Measurements from ENCODE around the gene CBX1. TPM values are rescaled to one million over a fixed set of nuclear protein-coding genes. Genes with fewer than 3 reads are reported as not detected.

Gene CBX1
- total RNA-seq, 3 donors from 2014 or later: 27.5 to 45.3 (median 28.8) TPM

DNA sequence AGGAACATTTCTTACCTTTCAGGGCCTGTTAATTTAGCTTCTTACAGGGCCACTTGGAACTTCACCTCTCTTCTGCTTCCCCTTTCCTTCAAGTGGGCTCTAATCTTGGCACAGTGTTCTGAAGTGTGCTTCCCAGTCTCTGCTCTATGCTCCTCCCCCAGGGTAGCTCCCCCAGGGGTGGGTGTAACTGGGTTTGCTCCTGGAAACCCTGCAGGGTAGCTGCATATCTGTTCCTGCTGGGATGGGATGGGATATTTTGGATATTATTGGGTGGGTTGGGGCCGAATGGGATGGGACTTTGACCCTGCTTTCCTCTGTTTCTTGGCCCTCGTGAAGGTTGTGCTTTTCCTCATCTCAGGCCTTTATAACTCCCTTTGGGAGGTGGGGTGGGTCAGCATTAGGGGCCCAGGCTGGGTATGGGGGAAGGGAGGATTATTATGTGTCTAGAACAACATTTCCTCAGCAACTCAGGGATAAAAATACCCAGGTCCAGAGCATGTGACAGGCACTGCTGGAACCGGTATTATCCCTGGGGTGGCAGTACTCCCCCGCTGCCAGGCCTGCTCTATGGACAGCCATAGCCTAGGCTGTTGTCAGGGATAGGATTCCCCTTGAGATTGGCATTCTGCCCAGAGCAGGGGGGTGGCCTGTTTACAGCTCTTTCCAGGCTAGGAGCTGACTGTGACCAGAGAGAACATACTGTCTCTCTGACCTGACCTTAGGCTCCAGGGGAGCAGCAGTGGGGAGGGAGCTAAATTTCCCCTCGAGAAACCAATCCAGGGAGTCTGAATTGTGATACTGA lies 48.1 kb downstream of the CBX1 start:
- peaks cover 58% of the 10 kb centered on the region for H3K4me1 ChIP-seq (ENCODE audit: low read depth)
- TF ChIP-seq, protein P1, sequence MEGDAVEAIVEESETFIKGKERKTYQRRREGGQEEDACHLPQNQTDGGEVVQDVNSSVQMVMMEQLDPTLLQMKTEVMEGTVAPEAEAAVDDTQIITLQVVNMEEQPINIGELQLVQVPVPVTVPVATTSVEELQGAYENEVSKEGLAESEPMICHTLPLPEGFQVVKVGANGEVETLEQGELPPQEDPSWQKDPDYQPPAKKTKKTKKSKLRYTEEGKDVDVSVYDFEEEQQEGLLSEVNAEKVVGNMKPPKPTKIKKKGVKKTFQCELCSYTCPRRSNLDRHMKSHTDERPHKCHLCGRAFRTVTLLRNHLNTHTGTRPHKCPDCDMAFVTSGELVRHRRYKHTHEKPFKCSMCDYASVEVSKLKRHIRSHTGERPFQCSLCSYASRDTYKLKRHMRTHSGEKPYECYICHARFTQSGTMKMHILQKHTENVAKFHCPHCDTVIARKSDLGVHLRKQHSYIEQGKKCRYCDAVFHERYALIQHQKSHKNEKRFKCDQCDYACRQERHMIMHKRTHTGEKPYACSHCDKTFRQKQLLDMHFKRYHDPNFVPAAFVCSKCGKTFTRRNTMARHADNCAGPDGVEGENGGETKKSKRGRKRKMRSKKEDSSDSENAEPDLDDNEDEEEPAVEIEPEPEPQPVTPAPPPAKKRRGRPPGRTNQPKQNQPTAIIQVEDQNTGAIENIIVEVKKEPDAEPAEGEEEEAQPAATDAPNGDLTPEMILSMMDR (IDR thresholded peaks at IDR 0.05): no peak
- DNase-seq (peak in 2 of 3 donors; percentile 37 to 41), ATAC-seq (no peak)
- intact Hi-C loops (cut with DNase I, micrococcal nuclease): no loop called here
- H3K9me3 ChIP-seq: no peaks in the 10 kb centered on the region
- no peak overlapping the region for H3K4me3 ChIP-seq
- peaks cover 11% of the 10 kb centered on the region for H3K36me3 ChIP-seq (ENCODE audit: low read depth)

DNA sequence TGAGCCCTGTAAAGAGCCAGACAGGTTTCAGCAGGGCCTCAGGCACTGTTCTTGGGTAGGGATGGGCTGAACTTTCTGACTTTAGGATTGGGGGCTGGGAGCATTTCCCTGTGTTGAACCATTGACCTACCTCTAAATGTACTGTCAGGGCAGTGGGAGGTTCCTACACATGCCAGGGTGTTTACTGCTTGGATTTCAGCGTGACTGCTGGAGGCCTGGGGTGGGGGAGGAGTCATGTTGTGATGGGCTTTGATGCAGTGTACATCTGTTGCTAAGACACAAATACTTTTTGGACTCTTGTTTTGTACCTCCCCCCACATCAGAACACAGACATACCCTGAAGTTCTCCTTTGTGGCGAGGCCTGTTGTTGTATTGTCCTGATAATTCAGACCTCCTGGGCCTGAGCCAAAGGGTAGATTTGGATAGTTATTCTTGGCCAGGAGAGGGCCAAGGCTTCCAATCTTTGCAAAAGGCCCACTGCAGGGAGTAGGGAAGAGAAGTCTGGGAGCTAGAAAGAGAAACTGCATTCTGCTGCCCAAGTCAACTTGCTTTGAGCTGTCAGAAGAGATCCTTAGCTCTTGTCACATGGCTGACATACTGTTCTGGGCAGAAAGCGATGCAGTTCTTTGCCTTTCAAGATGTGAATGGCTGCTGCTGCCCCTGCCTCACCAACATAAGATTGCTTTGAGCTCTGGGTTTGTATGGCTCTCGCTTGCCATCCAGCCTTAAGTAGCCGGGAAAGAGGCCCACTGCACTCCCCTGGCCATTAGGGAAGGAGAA lies 49.4 kb downstream of the CBX1 start:
- Histone ChIP-seq H3K9me3 (no peaks in the 10 kb centered on the region), H3K4me3 (no peak overlapping the region), H3K36me3 (ENCODE audit: low read depth) (peaks cover 4% of the 10 kb centered on the region), H3K4me1 (ENCODE audit: low read depth) (peaks cover 61% of the 10 kb centered on the region)
- intact Hi-C loops (cut with DNase I, micrococcal nuclease): no loop called here
- TF ChIP-seq, protein P1 (IDR thresholded peaks at IDR 0.05): no peak
- DNase-seq (peak in 1 of 3 donors; percentile 54), ATAC-seq (no peak)

DNA sequence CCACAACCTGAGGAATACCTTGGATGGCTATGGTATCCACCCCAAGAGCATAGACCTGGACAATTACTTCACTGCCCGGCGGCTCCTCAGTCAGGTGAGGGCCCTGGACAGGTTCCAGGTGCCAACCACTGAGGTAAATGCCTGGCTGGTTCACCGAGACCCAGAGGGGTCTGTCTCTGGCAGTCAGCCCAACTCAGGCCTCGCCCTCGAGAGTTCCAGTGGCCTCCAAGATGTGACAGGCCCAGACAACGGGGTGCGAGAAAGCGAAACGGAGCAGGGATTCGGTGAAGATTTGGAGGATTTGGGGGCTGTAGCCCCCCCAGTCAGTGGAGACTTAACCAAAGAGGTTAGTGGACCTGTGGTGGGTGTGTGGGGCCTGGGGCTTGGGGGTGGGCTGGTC lies 50.0 kb downstream of the CBX1 start:
- peaks cover under 1% of the 10 kb centered on the region for H3K36me3 ChIP-seq (ENCODE audit: low read depth)

DNA sequence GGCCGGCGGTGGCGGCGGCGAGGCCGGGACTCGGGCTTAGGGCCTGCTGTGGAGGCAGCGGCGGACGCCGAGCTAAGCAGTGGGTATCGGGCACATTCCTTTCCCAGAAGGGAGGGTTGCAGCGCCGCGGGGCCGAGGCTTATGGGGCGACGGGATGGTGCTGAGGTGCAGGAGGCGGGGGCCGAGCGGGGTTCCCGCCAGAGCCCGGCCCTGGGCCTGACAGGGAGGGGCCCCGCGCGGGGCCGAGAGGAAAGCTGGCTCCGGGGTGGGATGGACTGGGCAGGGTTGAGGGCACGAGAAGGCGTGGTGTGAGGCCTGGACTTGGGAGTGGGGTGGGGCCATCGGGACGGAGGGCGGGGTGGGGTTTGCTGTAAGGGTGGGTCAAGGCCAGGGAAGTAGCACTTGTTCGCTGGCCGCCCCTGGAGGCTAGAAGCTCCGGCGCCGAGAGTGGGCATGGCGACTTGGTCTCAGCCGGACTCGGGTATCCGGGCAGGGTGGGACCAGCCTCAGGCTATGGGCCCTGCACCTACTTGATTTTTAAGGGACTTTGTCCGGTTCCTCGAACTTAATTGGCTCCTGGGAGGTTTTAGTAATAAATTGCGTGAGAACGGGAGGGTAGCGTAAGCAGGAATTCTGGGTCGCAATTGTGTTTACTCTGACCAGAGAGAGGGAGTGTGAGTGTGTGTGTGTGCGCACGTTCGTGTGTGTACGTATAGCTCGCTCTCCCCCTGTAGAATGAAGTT lies 52.7 kb downstream of the CBX1 start:
- TF ChIP-seq, protein P1 (IDR thresholded peaks at IDR 0.05): no peak
- no peaks in the 10 kb centered on the region for H3K36me3 ChIP-seq (ENCODE audit: low read depth)
- peak; percentile 81 for ATAC-seq
- no peaks in the 10 kb centered on the region for H3K9me3 ChIP-seq
- intact Hi-C loops (cut with DNase I, micrococcal nuclease): no loop called here
- peaks cover 58% of the 10 kb centered on the region for H3K4me1 ChIP-seq (ENCODE audit: low read depth)
- DNase-seq: peak; percentile 90 to 95 (median 93)
- peak overlapping the region; percentile 51 for H3K4me3 ChIP-seq

More for the DNA sequence above, 50.0 kb downstream of the CBX1 start:
- intact Hi-C loops (cut with DNase I, micrococcal nuclease): no loop called here
- no peaks in the 10 kb centered on the region for H3K9me3 ChIP-seq
- H3K4me1 ChIP-seq (ENCODE audit: low read depth): peaks cover 66% of the 10 kb centered on the region
- no peak for ATAC-seq
- peak in 2 of 3 donors; percentile 44 to 59 for DNase-seq
- TF ChIP-seq, protein P1 (IDR thresholded peaks at IDR 0.05): no peak
- no peak overlapping the region for H3K4me3 ChIP-seq

DNA sequence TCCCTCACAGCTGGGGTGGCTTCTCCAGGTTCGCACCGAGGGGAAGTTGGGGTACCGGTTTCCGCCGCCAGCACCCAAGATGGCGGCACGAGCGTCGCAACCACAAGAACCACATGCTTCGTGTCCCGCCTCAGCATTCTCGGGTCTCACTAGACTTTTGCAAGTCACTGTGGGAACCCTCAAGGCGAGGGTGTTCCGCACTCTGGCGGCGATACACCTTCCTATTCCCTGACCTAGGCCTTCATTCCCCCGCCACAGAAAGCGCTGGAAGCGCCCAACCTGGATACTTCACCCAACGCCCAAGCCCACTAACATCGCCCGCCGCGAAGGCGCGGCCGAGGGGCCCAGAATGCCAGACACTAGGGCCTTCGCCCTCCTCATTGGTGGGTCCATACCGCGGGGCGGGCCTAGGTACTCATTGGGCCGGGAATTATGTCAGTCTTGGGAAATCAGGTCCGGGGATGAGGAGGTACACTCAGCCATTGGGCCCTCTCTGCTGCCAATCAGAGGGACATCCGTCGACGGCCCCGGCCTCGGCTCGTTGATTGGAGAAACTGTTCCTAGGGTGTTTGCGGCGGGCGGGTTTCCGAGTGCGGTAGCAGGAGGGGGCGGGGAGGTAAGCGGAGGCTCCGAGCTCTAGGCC lies 53.4 kb downstream of the CBX1 start, which contains the start of gene NFE2L1:
Gene NFE2L1, plus strand, starts transcription at position 619 of the 643 bp plus-strand sequence. CDS start 2,760 bp downstream, outside the sequence.
- no peaks in the 10 kb centered on the region for H3K9me3 ChIP-seq
- H3K4me3 ChIP-seq: peak within 1 kb of the TSS; percentile 51
- H3K4me1 ChIP-seq (ENCODE audit: low read depth): peaks cover 51% of the 10 kb centered on the region
- ATAC-seq (peak; percentile 89), DNase-seq (peak; percentile 97 to 100 (median 99))
- intact Hi-C loops (cut with DNase I, micrococcal nuclease): no loop called here
- H3K36me3 ChIP-seq (ENCODE audit: low read depth): no peaks in the 10 kb centered on the region
- TF ChIP-seq, protein P1 (IDR thresholded peaks at IDR 0.05): no peak

Data from mucosa of descending colon (tissue), 3 donors.